GM23338 (cell line): ENCODE measurements around the gene CAMSAP2. TPM values are rescaled to one million over a fixed set of nuclear protein-coding genes. Genes with fewer than 3 reads are reported as not detected.

Experiments
- ATAC-seq: fragments of 200-7000 bp; cut with Tn5 transposase; 3 replicates; pipeline ENCODE4 v1.9.1; 2020
- DNase-seq: peaks from one replicate; pipeline ENCODE4 v3.0.0-alpha.2; 2015; ENCODE audit warnings: low spot score
- H2AFZ ChIP-seq: fragments of 200-600 bp; sonication (generic); 2 replicates; pipeline ENCODE4 v1.8.0; 2016; ENCODE audit warnings: antibody characterized with exemption, mild to moderate bottlenecking, moderate library complexity
- H3F3A ChIP-seq: fragments of 200-600 bp; sonication (generic); replicated peaks from 2 replicates; pipeline ENCODE4 v1.8.0; 2017; ENCODE audit warnings: antibody characterized with exemption, mixed run types, low read depth
- H3K27ac ChIP-seq: fragments of 200-600 bp; sonication (generic); 2 replicates; pipeline ENCODE4 v1.6.1; 2016; ENCODE audit warnings: low read depth
- H3K27me3 ChIP-seq: fragments of 200-600 bp; sonication (generic); 2 replicates; pipeline ENCODE4 v1.8.0; 2016; ENCODE audit warnings: mild to moderate bottlenecking, mixed run types, moderate library complexity; ENCODE audit not compliant: insufficient read depth
- H3K36me3 ChIP-seq: fragments of 200-600 bp; sonication (generic); 2 replicates; pipeline ENCODE4 v1.8.0; 2016; ENCODE audit warnings: mild to moderate bottlenecking; ENCODE audit not compliant: insufficient read depth
- H3K4me1 ChIP-seq: fragments of 200-600 bp; sonication (generic); 2 replicates; pipeline ENCODE4 v1.8.0; 2016; ENCODE audit warnings: mild to moderate bottlenecking, moderate library complexity; ENCODE audit not compliant: insufficient read depth
- H3K4me2 ChIP-seq: fragments of 200-600 bp; sonication (generic); 2 replicates; pipeline ENCODE4 v1.7.1; 2017; ENCODE audit warnings: mixed run types
- H3K4me3 ChIP-seq: fragments of 200-600 bp; sonication (generic); 2 replicates; pipeline ENCODE4 v1.6.1; 2016; ENCODE audit warnings: mixed run types
- H3K79me2 ChIP-seq: fragments of 200-600 bp; sonication (generic); replicated peaks from 2 replicates; pipeline ENCODE4 v1.8.0; 2017; ENCODE audit warnings: mild to moderate bottlenecking; ENCODE audit not compliant: insufficient read depth
- H3K9me2 ChIP-seq: fragments of 200-600 bp; sonication (generic); 2 replicates; pipeline ENCODE4 v1.8.0; 2017; ENCODE audit not compliant: insufficient read depth
- H4K20me1 ChIP-seq: fragments of 200-600 bp; sonication (generic); replicated peaks from 2 replicates; pipeline ENCODE4 v1.8.0; 2017; ENCODE audit warnings: mild to moderate bottlenecking; ENCODE audit not compliant: insufficient read depth
- H3K27ac Mint-ChIP-seq: 2 replicates; pipeline ENCODE4 v1.8.0; 2020; ENCODE audit warnings: inconsistent platforms, mild to moderate bottlenecking, moderate library complexity, mixed read lengths
- H3K27me3 Mint-ChIP-seq: 3 replicates; pipeline ENCODE4 v1.8.0; 2022; ENCODE audit warnings: low read depth, mild to moderate bottlenecking, moderate library complexity, mixed read lengths, inconsistent platforms; ENCODE audit not compliant: insufficient read depth, poor library complexity
- H3K36me3 Mint-ChIP-seq: 3 replicates; pipeline ENCODE4 v1.8.0; 2021; ENCODE audit warnings: low read depth, mild to moderate bottlenecking, inconsistent platforms, moderate library complexity, mixed read lengths
- H3K4me1 Mint-ChIP-seq: 3 replicates; pipeline ENCODE4 v1.8.0; 2020; ENCODE audit warnings: mild to moderate bottlenecking, inconsistent platforms, mixed read lengths
- H3K4me3 Mint-ChIP-seq: 3 replicates; pipeline ENCODE4 v1.8.0; 2021; ENCODE audit warnings: moderate library complexity, mild to moderate bottlenecking, inconsistent platforms, mixed read lengths
- H3K9me3 Mint-ChIP-seq: 3 replicates; pipeline ENCODE4 v1.8.0; 2020; ENCODE audit warnings: moderate library complexity, mild to moderate bottlenecking, inconsistent platforms, mixed read lengths
- CREB1 ChIP-seq: fragments of 250-450 bp; sonication (Bioruptor Pico); IDR thresholded peaks from 2 replicates; pipeline ENCODE4 v1.5.0; 2020; ENCODE audit warnings: low read depth, mild to moderate bottlenecking, moderate library complexity
- EZH2phosphoT487 ChIP-seq: fragments of 200-600 bp; sonication (generic); IDR thresholded peaks from one replicate; pipeline ENCODE4 v1.8.1; 2018; ENCODE audit warnings: antibody characterized with exemption; ENCODE audit not compliant: unreplicated experiment
- JUNB ChIP-seq: IDR thresholded peaks from one replicate; pipeline ENCODE4 v1.6.1; 2016; ENCODE audit warnings: antibody characterized with exemption; ENCODE audit not compliant: unreplicated experiment
- NANOG ChIP-seq: IDR thresholded peaks from 2 replicates; pipeline ENCODE4 v1.6.1; 2016; ENCODE audit warnings: antibody characterized with exemption, borderline replicate concordance
- POLR2AphosphoS5 ChIP-seq: IDR thresholded peaks from 2 replicates; pipeline ENCODE4 v1.6.1; 2016; ENCODE audit warnings: antibody characterized with exemption, low read depth
- STAT1 ChIP-seq: IDR thresholded peaks from one replicate; pipeline ENCODE4 v1.6.1; 2016; ENCODE audit warnings: antibody characterized with exemption; ENCODE audit not compliant: unreplicated experiment
- polyA plus RNA-seq: library from polyadenylated mRNA; unstranded; fragments of >200 nt; fragmentation: Nextera tagmentation; extraction: Ambion mirVana; gene quantifications from 2 replicates; pipeline ENCODE4 v1.2.1, GENCODE V29; 2016
- total RNA-seq: library from RNA; depleted of rRNA; stranded (reverse); fragments of >200 nt; shearing (Covaris generic); gene quantifications from 2 replicates; pipeline ENCODE4 v1.2.3, GENCODE V29; 2014
- TF ChIP-seq, protein P1 (sequence below): fragments of 250-450 bp; sonication (Bioruptor Pico); IDR thresholded peaks from 2 replicates; pipeline ENCODE4 v1.5.0; 2020; ENCODE audit warnings: mild to moderate bottlenecking, moderate library complexity

CAMSAP2 gene
- total and polyA plus RNA-seq, 2 experiments from 2014 or later, result 9.1 to 21.3 TPM

DNA sequence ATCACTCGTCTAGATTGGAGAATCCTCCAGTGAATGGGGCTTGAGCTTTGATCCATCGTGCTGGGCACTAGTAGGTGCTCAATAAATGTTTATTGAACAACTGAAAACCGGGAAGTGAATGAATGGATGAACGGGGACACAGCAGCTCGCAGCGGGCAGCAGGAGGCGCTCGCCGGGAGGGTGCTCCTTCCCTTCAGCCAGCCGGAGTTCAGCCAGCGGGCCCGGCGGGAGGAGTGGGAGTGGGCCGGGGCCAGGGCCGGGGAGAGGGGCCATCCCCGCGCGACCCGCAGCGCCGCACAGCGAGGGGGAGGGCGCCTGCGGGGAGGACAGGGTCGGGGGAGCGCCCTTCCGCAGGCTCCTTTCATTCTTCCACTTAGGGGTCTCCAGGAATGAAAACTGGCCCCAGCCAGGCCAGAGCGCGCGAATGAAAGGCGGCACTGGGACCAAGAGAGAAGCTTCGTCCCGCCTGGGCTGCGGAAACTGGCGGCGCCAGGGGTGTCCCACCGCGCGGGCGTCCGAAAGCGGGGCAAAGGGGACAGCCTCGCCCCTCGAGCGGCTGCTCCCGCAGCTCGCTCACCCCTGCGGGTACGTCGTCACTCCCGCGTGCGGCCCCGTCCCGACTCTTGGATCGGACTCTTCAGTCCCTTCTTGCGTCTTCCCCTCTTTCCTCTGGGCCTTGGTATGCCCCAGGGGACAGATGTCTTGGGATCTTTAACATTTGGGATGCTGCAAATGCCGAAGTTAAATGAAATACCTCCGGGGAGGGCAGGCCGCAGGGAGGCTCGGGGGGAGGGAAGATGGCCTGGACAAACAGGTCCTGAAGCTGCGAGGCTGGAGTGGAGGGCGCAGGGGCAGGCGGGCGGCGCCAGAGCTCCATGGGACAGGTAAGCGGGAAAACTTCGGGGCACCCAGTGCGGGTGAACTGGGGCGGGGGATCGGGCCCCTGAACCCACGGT, 152.4 kb downstream of the CAMSAP2 start (continued):
- TF ChIP-seq, protein P1, sequence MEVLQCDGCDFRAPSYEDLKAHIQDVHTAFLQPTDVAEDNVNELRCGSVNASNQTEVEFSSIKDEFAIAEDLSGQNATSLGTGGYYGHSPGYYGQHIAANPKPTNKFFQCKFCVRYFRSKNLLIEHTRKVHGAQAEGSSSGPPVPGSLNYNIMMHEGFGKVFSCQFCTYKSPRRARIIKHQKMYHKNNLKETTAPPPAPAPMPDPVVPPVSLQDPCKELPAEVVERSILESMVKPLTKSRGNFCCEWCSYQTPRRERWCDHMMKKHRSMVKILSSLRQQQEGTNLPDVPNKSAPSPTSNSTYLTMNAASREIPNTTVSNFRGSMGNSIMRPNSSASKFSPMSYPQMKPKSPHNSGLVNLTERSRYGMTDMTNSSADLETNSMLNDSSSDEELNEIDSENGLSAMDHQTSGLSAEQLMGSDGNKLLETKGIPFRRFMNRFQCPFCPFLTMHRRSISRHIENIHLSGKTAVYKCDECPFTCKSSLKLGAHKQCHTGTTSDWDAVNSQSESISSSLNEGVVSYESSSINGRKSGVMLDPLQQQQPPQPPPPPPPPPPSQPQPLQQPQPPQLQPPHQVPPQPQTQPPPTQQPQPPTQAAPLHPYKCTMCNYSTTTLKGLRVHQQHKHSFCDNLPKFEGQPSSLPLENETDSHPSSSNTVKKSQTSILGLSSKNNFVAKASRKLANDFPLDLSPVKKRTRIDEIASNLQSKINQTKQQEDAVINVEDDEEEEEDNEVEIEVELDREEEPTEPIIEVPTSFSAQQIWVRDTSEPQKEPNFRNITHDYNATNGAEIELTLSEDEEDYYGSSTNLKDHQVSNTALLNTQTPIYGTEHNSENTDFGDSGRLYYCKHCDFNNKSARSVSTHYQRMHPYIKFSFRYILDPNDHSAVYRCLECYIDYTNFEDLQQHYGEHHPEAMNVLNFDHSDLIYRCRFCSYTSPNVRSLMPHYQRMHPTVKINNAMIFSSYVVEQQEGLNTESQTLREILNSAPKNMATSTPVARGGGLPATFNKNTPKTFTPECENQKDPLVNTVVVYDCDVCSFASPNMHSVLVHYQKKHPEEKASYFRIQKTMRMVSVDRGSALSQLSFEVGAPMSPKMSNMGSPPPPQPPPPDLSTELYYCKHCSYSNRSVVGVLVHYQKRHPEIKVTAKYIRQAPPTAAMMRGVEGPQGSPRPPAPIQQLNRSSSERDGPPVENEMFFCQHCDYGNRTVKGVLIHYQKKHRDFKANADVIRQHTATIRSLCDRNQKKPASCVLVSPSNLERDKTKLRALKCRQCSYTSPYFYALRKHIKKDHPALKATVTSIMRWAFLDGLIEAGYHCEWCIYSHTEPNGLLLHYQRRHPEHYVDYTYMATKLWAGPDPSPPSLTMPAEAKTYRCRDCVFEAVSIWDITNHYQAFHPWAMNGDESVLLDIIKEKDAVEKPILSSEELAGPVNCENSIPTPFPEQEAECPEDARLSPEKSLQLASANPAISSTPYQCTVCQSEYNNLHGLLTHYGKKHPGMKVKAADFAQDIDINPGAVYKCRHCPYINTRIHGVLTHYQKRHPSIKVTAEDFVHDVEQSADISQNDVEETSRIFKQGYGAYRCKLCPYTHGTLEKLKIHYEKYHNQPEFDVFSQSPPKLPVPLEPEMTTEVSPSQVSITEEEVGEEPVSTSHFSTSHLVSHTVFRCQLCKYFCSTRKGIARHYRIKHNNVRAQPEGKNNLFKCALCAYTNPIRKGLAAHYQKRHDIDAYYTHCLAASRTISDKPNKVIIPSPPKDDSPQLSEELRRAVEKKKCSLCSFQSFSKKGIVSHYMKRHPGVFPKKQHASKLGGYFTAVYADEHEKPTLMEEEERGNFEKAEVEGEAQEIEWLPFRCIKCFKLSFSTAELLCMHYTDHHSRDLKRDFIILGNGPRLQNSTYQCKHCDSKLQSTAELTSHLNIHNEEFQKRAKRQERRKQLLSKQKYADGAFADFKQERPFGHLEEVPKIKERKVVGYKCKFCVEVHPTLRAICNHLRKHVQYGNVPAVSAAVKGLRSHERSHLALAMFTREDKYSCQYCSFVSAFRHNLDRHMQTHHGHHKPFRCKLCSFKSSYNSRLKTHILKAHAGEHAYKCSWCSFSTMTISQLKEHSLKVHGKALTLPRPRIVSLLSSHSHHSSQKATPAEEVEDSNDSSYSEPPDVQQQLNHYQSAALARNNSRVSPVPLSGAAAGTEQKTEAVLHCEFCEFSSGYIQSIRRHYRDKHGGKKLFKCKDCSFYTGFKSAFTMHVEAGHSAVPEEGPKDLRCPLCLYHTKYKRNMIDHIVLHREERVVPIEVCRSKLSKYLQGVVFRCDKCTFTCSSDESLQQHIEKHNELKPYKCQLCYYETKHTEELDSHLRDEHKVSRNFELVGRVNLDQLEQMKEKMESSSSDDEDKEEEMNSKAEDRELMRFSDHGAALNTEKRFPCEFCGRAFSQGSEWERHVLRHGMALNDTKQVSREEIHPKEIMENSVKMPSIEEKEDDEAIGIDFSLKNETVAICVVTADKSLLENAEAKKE (CRISPR knock-in tag), result no peak
- TF ChIP-seq POLR2AphosphoS5 (peak; percentile 58), JUNB (peak; percentile 34)

DNA sequence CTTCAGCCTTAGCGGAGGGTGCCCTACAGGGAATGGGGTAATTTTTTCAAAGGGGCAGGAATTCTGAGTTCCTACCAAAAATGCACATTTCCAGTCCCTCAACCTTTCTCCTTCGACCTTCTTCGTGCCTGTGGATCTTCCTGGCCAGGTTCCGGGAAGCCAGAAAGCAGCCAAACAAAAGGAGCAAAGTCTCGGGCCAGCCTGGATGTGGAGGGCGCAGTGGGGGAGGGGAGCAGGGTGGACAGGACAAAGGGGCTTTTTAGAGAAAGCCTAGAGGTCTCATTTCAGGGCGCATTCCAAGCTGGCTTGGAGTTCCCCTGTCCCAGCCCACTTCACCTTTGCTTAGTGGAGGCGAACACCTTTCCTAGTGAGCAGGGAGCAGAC, 153.1 kb downstream of the CAMSAP2 start:
- H3K27me3 ChIP-seq, result no peaks in the 10 kb centered on the region
- Mint-ChIP-seq H3K4me3 (peak overlapping the region; percentile 85), H3K36me3 (peaks cover 4% of the 10 kb centered on the region; the same call in 1 of the 3 replicates), H3K27ac (peak overlapping the region; percentile 95), H3K27me3 (peaks cover 36% of the 10 kb centered on the region), H3K9me3 (no peaks in the 10 kb centered on the region; the same call in 2 of the 3 replicates), H3K4me1 (peaks cover 75% of the 10 kb centered on the region)
- no peaks in the 10 kb centered on the region for H3K36me3 ChIP-seq
- H3K4me1 ChIP-seq, result peaks cover 69% of the 10 kb centered on the region
- 0 out of 2 replicates have a peak, but pooled peaks cover 9% of the 10 kb centered on the region for H3F3A ChIP-seq
- H3K4me2 ChIP-seq, result peak overlapping the region; percentile 95
- H2AFZ ChIP-seq, result no peak overlapping the region
- peak overlapping the region; percentile 74 for H3K4me3 ChIP-seq
- H3K9me2 ChIP-seq, result no peaks in the 10 kb centered on the region
- ATAC-seq (peak; percentile 54), DNase-seq (peak; percentile 95)
- no peaks in the 10 kb centered on the region; the same call in 1 of the 2 replicates for H4K20me1 ChIP-seq
- peaks cover 49% of the 10 kb centered on the region for H3K79me2 ChIP-seq
- peak overlapping the region; percentile 99 for H3K27ac ChIP-seq
- TF ChIP-seq EZH2phosphoT487, result no peak
- TF ChIP-seq STAT1, result no peak
- no peak for TF ChIP-seq NANOG
- TF ChIP-seq JUNB, result no peak
- no peak for TF ChIP-seq CREB1
- TF ChIP-seq, protein P1 (CRISPR knock-in tag), result 0 out of 2 replicates have a peak, but pooled peaks have one; percentile 4
